H1 (cell line): ENCODE data around the gene MMP24. TPM values are rescaled to one million over a fixed set of nuclear protein-coding genes. Genes with fewer than 3 reads are reported as not detected.
A peak's percentile ranks its signal among the peaks of the same experiment; 100 is the strongest.

Experiments
- CTCF ChIA-PET: fragments of 300-600 bp; sonication (Branson Sonifier 250); formaldehyde crosslinking; loops from one replicate; lab custom pipeline; 2021; ENCODE audit not compliant: partially characterized antibody; lab: Charles Lee
- POLR2A ChIA-PET: fragments of 300-600 bp; sonication (Branson Sonifier 250); formaldehyde crosslinking; loops from one replicate; lab custom pipeline; 2021; ENCODE audit warnings: inconsistent platforms; ENCODE audit not compliant: partially characterized antibody; lab: Charles Lee
- DNase-seq, 2 experiments: peaks; one replicate each; pipeline versions ENCODE4 v3.0.0 to v3.0.0-alpha.2; 2010 to 2022; ENCODE audit warnings: low spot score in 2 of 2, low read depth in 1 of 2, mixed read lengths in 1 of 2
- FAIRE-seq: peaks from 2 replicates; lab custom pipeline; 2011; peaks lifted over from hg19 to GRCh38; lab: Jason Lieb, UNC
- H2AFZ ChIP-seq: 2 replicates; pipeline ENCODE4 v1.8.1; 2012; ENCODE audit warnings: low read length, inconsistent platforms
- H2AK5ac ChIP-seq: 2 replicates; pipeline ENCODE4 v1.6.1; 2013; ENCODE audit warnings: low read depth, low read length
- H2BK120ac ChIP-seq: replicated peaks from 2 replicates; pipeline ENCODE3; 2013; ENCODE audit warnings: low read depth, low read length, inconsistent platforms
- H2BK12ac ChIP-seq: 2 replicates; pipeline ENCODE4 v1.6.1; 2013; ENCODE audit warnings: low read depth, low read length
- H2BK15ac ChIP-seq: 2 replicates; pipeline ENCODE4 v1.6.1; 2013; ENCODE audit warnings: low read length
- H2BK20ac ChIP-seq: 2 replicates; pipeline ENCODE4 v1.6.1; 2013; ENCODE audit warnings: low read length
- H2BK5ac ChIP-seq: 2 replicates; pipeline ENCODE4 v1.6.1; 2013; ENCODE audit warnings: low read depth, low read length
- H3K14ac ChIP-seq: 2 replicates; pipeline ENCODE4 v1.6.1; 2013; ENCODE audit warnings: inconsistent platforms; ENCODE audit not compliant: insufficient read length
- H3K18ac ChIP-seq: 2 replicates; pipeline ENCODE4 v1.6.1; 2013; ENCODE audit warnings: low read length; ENCODE audit errors: extremely low read depth
- H3K23ac ChIP-seq: 2 replicates; pipeline ENCODE4 v1.6.1; 2013; ENCODE audit warnings: inconsistent platforms; ENCODE audit not compliant: insufficient read length
- H3K23me2 ChIP-seq: 2 replicates; pipeline ENCODE4 v1.6.1; 2013; ENCODE audit warnings: low read depth, low read length
- H3K27ac ChIP-seq: 2 replicates; pipeline ENCODE4 v1.6.1; 2011; ENCODE audit warnings: low read depth, low read length, inconsistent platforms
- H3K27me3 ChIP-seq, 4 experiments: replicated peaks in 1 of 4; 1 replicate in 1 of 4; 2 replicates in 3 of 4; pipeline versions ENCODE4 v1.6.1 to v1.8.1; 2011 to 2013; ENCODE audit warnings: low read length in 3 of 4, mild to moderate bottlenecking in 3 of 4, inconsistent platforms in 2 of 4, mixed read lengths in 2 of 4, moderate library complexity in 1 of 4; ENCODE audit not compliant: control insufficient read depth in 3 of 4, insufficient read depth in 3 of 4; ENCODE audit errors: extremely low read depth in 1 of 4
- H3K36me3 ChIP-seq, 4 experiments: 2 replicates each; pipeline versions ENCODE4 v1.6.1 to v1.8.1; 2011 to 2013; ENCODE audit warnings: mild to moderate bottlenecking in 4 of 4, low read length in 3 of 4, moderate library complexity in 2 of 4, control low read depth in 1 of 4, inconsistent platforms in 1 of 4; ENCODE audit not compliant: insufficient read depth in 4 of 4, control insufficient read depth in 2 of 4
- H3K4ac ChIP-seq: replicated peaks from 2 replicates; pipeline ENCODE3; 2013; ENCODE audit warnings: low read length, low read depth, mixed read lengths, inconsistent platforms; ENCODE audit not compliant: insufficient read length
- H3K4me1 ChIP-seq, 4 experiments: replicated peaks in 1 of 4; 1 replicate in 1 of 4; 2 replicates in 3 of 4; pipeline versions ENCODE4 v1.6.1 to v1.8.1; 2011 to 2013; ENCODE audit warnings: low read length in 3 of 4, inconsistent platforms in 2 of 4, mixed read lengths in 1 of 4; ENCODE audit not compliant: insufficient read depth in 4 of 4, control insufficient read depth in 3 of 4
- H3K4me2 ChIP-seq, 2 experiments: 2 replicates each; pipeline versions ENCODE4 v1.6.1 to v1.8.1; 2011 to 2013; ENCODE audit warnings: low read depth in 2 of 2, low read length in 2 of 2, control low read depth in 1 of 2, inconsistent platforms in 1 of 2, mild to moderate bottlenecking in 1 of 2; ENCODE audit not compliant: insufficient read depth in 1 of 2
- H3K4me3 ChIP-seq, 4 experiments: fragments of 200-600, 300-600 bp in 1 of 4; sonication (generic), shearing (Covaris generic), sonication (Bioruptor Twin) in 1 of 4; 2 replicates each; pipeline versions ENCODE4 v1.5.1 to v1.8.1; 2011 to 2016; ENCODE audit warnings: low read length in 4 of 4, low read depth in 3 of 4, control low read depth in 2 of 4, inconsistent platforms in 2 of 4, mild to moderate bottlenecking in 2 of 4, mixed read lengths in 1 of 4, moderate library complexity in 1 of 4; ENCODE audit not compliant: insufficient read depth in 2 of 4; ENCODE audit errors: extremely low read depth in 1 of 4
- H3K56ac ChIP-seq: replicated peaks from 2 replicates; pipeline ENCODE3; 2013; ENCODE audit warnings: low read depth, mild to moderate bottlenecking, mixed read lengths, low read length, inconsistent platforms; ENCODE audit not compliant: insufficient read length
- H3K79me1 ChIP-seq: 2 replicates; pipeline ENCODE4 v1.6.1; 2013; ENCODE audit warnings: low read depth, low read length, control low read depth
- H3K79me2 ChIP-seq, 2 experiments: 2 replicates each; pipeline versions ENCODE4 v1.6.1 to v1.8.1; 2012 to 2013; ENCODE audit warnings: low read length in 2 of 2, mild to moderate bottlenecking in 2 of 2, inconsistent platforms in 1 of 2; ENCODE audit not compliant: insufficient read depth in 2 of 2, control insufficient read depth in 1 of 2
- H3K9ac ChIP-seq, 4 experiments: replicated peaks in 1 of 4; 1 replicate in 1 of 4; 2 replicates in 3 of 4; pipeline versions ENCODE4 v1.6.1 to v1.8.1; 2011 to 2013; ENCODE audit warnings: low read depth in 3 of 4, low read length in 3 of 4, control low read depth in 2 of 4, mild to moderate bottlenecking in 2 of 4, moderate library complexity in 2 of 4, inconsistent platforms in 1 of 4; ENCODE audit errors: extremely low read depth in 1 of 4
- H3K9me3 ChIP-seq, 2 experiments: 2 replicates each; pipeline versions ENCODE4 v1.6.1 to v1.8.1; 2012 to 2013; ENCODE audit warnings: mild to moderate bottlenecking in 2 of 2, moderate library complexity in 2 of 2, control low read depth in 1 of 2, inconsistent platforms in 1 of 2, low read depth in 1 of 2, low read length in 1 of 2, mixed read lengths in 1 of 2; ENCODE audit not compliant: insufficient read depth in 2 of 2
- H4K20me1 ChIP-seq, 2 experiments: replicated peaks in 1 of 2; 2 replicates each; pipeline versions ENCODE3 to v1.8.1; 2011 to 2013; ENCODE audit warnings: inconsistent platforms in 2 of 2, low read length in 2 of 2, mild to moderate bottlenecking in 1 of 2; ENCODE audit not compliant: insufficient read depth in 2 of 2, control insufficient read depth in 1 of 2
- H4K5ac ChIP-seq: 2 replicates; pipeline ENCODE4 v1.6.1; 2013; ENCODE audit warnings: low read length, low read depth, mixed read lengths, inconsistent platforms; ENCODE audit not compliant: insufficient read length
- H4K8ac ChIP-seq: 2 replicates; pipeline ENCODE4 v1.8.0; 2013; ENCODE audit warnings: mild to moderate bottlenecking, moderate library complexity, low read length, inconsistent platforms; ENCODE audit not compliant: insufficient read depth; ENCODE audit errors: extremely low read depth
- H4K91ac ChIP-seq: replicated peaks from 2 replicates; pipeline ENCODE3; 2013; ENCODE audit warnings: low read length, mixed read lengths, inconsistent platforms; ENCODE audit not compliant: insufficient read length
- BCL11A ChIP-seq, 2 experiments: IDR thresholded peaks; one replicate each; pipeline ENCODE4 v1.6.1; 2011; ENCODE audit warnings: low read depth in 2 of 2, low read length in 2 of 2, mild to moderate bottlenecking in 2 of 2
- KDM1A ChIP-seq: fragments of 200-600, 300-600 bp; sonication (generic); IDR thresholded peaks from 2 replicates; pipeline ENCODE4 v1.7.1; 2016; ENCODE audit warnings: mild to moderate bottlenecking, low read length, borderline replicate concordance
- USF2 ChIP-seq: IDR thresholded peaks from 2 replicates; pipeline ENCODE4 v1.6.1; 2011; ENCODE audit warnings: low read length, improper control_type of control experiment
- whole genome bisulfite sequencing, 2 experiments: shearing (Covaris generic) in 1 of 2; methylation state at CpG; one replicate each; pipeline versions ENCODE4 v1.1.6 to v1.1.7; 2013 to 2015; ENCODE audit warnings: low lambda C conversion rate in 2 of 2, mixed read lengths in 2 of 2, inconsistent platforms in 1 of 2, low coverage in 1 of 2, missing lambda C conversion rate in 1 of 2; ENCODE audit not compliant: insufficient replicate concordance in 2 of 2, insufficient coverage in 1 of 2, insufficient read length in 1 of 2; ENCODE audit errors: extremely low coverage in 1 of 2, missing lambda C conversion rate in 1 of 2; 5-methylcytosine and 5-hydroxymethylcytosine counted together
- polyA plus RNA-seq, 7 experiments: library from polyadenylated mRNA; depleted of rRNA in 3 of 7; stranded (reverse) in 5 of 7; unstranded in 2 of 7; fragments of >200 nt in 5 of 7; fragments of 200-250 nt in 2 of 7; gene quantifications; 1 replicate in 5 of 7; 2 replicates in 1 of 7; 4 replicates in 1 of 7; pipeline versions ENCODE4 v1.2.1 to v1.2.3, GENCODE V29; 2011 to 2013; ENCODE audit warnings: missing spikeins in 2 of 7, mixed read lengths in 2 of 7
- total RNA-seq: library from RNA; stranded (reverse); fragmentation: NEBNext Ultra II Directional; extraction: Animal tissue kit (Norgen Biotek cat#: 25700); gene quantifications from 2 replicates; pipeline ENCODE4 v1.2.1, GENCODE V29; 2021

Gene MMP24
- total and polyA plus RNA-seq, 2 of the 8 experiments (the other 6 are each of a cell fraction or from before 2014, with no cell fraction given) = 18.8 to 21.4 TPM

DNA sequence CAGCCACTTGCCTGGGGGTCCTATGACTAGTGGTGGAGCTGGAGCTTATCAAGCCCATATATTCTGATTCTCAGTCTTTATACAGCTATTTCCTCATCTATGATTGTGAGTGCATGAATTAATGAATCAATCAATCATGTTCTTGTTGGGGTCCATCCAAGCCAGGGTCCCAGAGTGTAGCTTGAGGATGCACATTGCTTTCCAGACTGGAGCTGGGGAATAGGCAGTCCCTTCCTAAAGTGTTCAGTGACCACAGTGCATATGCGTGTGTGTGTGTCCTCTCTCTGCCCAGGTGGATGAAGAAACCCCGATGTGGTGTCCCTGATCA lies 25.1 kb downstream of the MMP24 start:
- Histone ChIP-seq H3K9me3 (no peaks in the 10 kb centered on the region), H2BK12ac (0 out of 2 replicates have a peak overlapping the region, but pooled peaks have one; percentile 60), H2AK5ac (no peak overlapping the region), H3K4me3 (no peak overlapping the region), H3K27me3 (no peaks in the 10 kb centered on the region), H3K36me3 (peaks cover 0 to 27% (median 0%) of the 10 kb centered on the region in 4 experiments; a peak in 3 of 8 replicates), H2BK120ac (no peak overlapping the region), H2AFZ (no peak overlapping the region), H3K14ac (no peak overlapping the region), H3K27ac (no peak overlapping the region), H4K5ac (no peak overlapping the region), H4K91ac (no peak overlapping the region), H3K56ac (no peak overlapping the region), H3K4ac (no peak overlapping the region), H3K79me2 (no peaks in the 10 kb centered on the region), H3K9ac (no peak overlapping the region)
- CTCF ChIA-PET = interaction anchor here (0.6 to 1.5 kb wide), 5 partner anchors 12 to 43 kb away, joined by 3 read pairs; no protein-coding TSS in a partner anchor
- DNase-seq = no peak
- POLR2A ChIA-PET = interaction anchor here (1.0 to 7.5 kb wide), 4 partner anchors 9 to 26 kb away, joined by 3 to 52 read pairs (median 10); partner anchors contain the start of gene MMP24OS
- no peak for TF ChIP-seq BCL11A (IDR thresholded peaks at IDR 0.05; ENCODE audit: low read depth in 2 of 2, low read length in 2 of 2)
- no peak for TF ChIP-seq USF2
- TF ChIP-seq KDM1A = no peak
- TF ChIP-seq, all 59 proteins: peak for 0
- no peak for FAIRE-seq
- Histone ChIP-seq H4K8ac (no peak overlapping the region), H3K23me2 (no peaks in the 10 kb centered on the region), H3K23ac (no peak overlapping the region), H2BK15ac (peak overlapping the region; percentile 75; the same call in 1 of the 2 replicates), H4K20me1 (no peaks in the 10 kb centered on the region), H3K4me2 (no peak overlapping the region), H3K4me1 (0 out of 7 replicates have a peak, but pooled peaks cover 0 to 2% (median 0%) of the 10 kb centered on the region in 4 experiments), H3K18ac (no peak overlapping the region), H2BK20ac (peak overlapping the region; percentile 66; the same call in 1 of the 2 replicates), H2BK5ac (no peak overlapping the region), H3K79me1 (no peaks in the 10 kb centered on the region)
- 91% methylated on average over 2 of the region's 2 CpGs; no CpG with 5 or more reads in 1 of the 2 experiments for WGBS, 2 experiments
